HepG2 (cell line): ENCODE measurements around the gene CIB2. TPM values are rescaled to one million over a fixed set of nuclear protein-coding genes. Genes with fewer than 3 reads are reported as not detected.

Source experiments
- BCLAF1 ChIP-seq: fragments of 450-650 bp; IDR thresholded peaks from 2 replicates; pipeline ENCODE4 v1.6.1; 2017; ENCODE audit warnings: mild to moderate bottlenecking
- CHD2 ChIP-seq: IDR thresholded peaks from 2 replicates; pipeline ENCODE4 v1.6.1; 2011; ENCODE audit warnings: low read depth, low read length, improper control_type of control experiment
- GABPA ChIP-seq, 2 experiments: IDR thresholded peaks; 2 replicates each; pipeline ENCODE4 v1.6.1; 2011 to 2016; ENCODE audit warnings: low read depth in 2 of 2, low read length in 1 of 2, missing biosample characterization in 1 of 2, missing genetic modification characterization in 1 of 2
- HNRNPLL ChIP-seq: fragments of 200-400 bp; formaldehyde crosslinking; IDR thresholded peaks from 2 replicates; pipeline ENCODE4 v1.6.1; 2017; ENCODE audit warnings: mild to moderate bottlenecking, low read depth, low read length; ENCODE audit not compliant: poor library complexity, severe bottlenecking
- HOXA3 ChIP-seq: sonication (generic); formaldehyde crosslinking; IDR thresholded peaks from 2 replicates; pipeline ENCODE4 v1.5.0; 2020; ENCODE audit warnings: missing genetic modification reagents
- KDM5A ChIP-seq: fragments of 200-600 bp; sonication (generic); IDR thresholded peaks from 2 replicates; pipeline ENCODE4 v1.7.0; 2018; ENCODE audit warnings: antibody characterized with exemption, mild to moderate bottlenecking, low read length, borderline replicate concordance
- KDM5B ChIP-seq: sonication (generic); formaldehyde crosslinking; IDR thresholded peaks from 2 replicates; pipeline ENCODE4 v1.4.0; 2020; ENCODE audit warnings: missing genetic modification reagents, mild to moderate bottlenecking, borderline replicate concordance
- LRRFIP1 ChIP-seq: sonication (generic); formaldehyde crosslinking; conservative IDR thresholded peaks from 2 replicates; pipeline ENCODE4 v1.4.0; 2020; ENCODE audit warnings: missing genetic modification reagents
- MBNL3 ChIP-seq: fragments of 250-450 bp; sonication (Bioruptor Pico); conservative IDR thresholded peaks from 2 replicates; pipeline ENCODE4 v1.8.0; 2022; ENCODE audit warnings: mild to moderate bottlenecking, inconsistent platforms
- PRDM15 ChIP-seq: sonication (generic); formaldehyde crosslinking; IDR thresholded peaks from 2 replicates; pipeline ENCODE4 v1.4.0; 2020; ENCODE audit warnings: missing genetic modification reagents
- RFX1 ChIP-seq: fragments of 450-650 bp; IDR thresholded peaks from 2 replicates; pipeline ENCODE4 v1.6.1; 2017
- TFDP2 ChIP-seq: sonication (generic); formaldehyde crosslinking; IDR thresholded peaks from 2 replicates; pipeline ENCODE4 v1.4.0; 2020; ENCODE audit warnings: missing genetic modification reagents
- ZBTB25 ChIP-seq: IDR thresholded peaks from 2 replicates; pipeline ENCODE4 v1.6.1; 2018; ENCODE audit warnings: missing genetic modification reagents
- ZBTB7B ChIP-seq: sonication (generic); formaldehyde crosslinking; IDR thresholded peaks from 2 replicates; pipeline ENCODE4 v1.4.0; 2020; ENCODE audit warnings: missing genetic modification reagents
- ZFP36 ChIP-seq: fragments of 150-350 bp; IDR thresholded peaks from 2 replicates; pipeline ENCODE4 v1.6.1; 2018; ENCODE audit warnings: borderline replicate concordance, low read length, low read depth; ENCODE audit not compliant: partially characterized antibody
- ZNF766 ChIP-seq: sonication (generic); formaldehyde crosslinking; IDR thresholded peaks from 2 replicates; pipeline ENCODE4 v1.5.0; 2020; ENCODE audit warnings: missing genetic modification reagents, borderline replicate concordance
- ZNF790 ChIP-seq: sonication (generic); formaldehyde crosslinking; IDR thresholded peaks from 2 replicates; pipeline ENCODE4 v1.8.0; 2022; ENCODE audit warnings: missing genetic modification reagents, mild to moderate bottlenecking, borderline replicate concordance
- polyA plus RNA-seq, 8 experiments: library from polyadenylated mRNA; depleted of rRNA in 3 of 8; stranded (reverse) in 7 of 8; unstranded in 1 of 8; fragments of >200 nt; fragmentation: Illumina TruSeq in 4 of 8; extraction: Trizol in 4 of 8; gene quantifications; 2 replicates each; pipeline versions ENCODE4 v1.2.1 to v1.2.3, GENCODE V29; 2011 to 2016; ENCODE audit warnings: low read depth in 4 of 8, missing spikeins in 1 of 8, mixed read lengths in 1 of 8; ENCODE audit not compliant: insufficient read depth in 1 of 8
- total RNA-seq, 5 experiments: library from RNA; depleted of rRNA; stranded (reverse); fragments of >200 nt; fragmentation: Illumina TruSeq; extraction: Trizol; gene quantifications; 2 replicates each; pipeline ENCODE4 v1.2.3, GENCODE V29; 2016; ENCODE audit warnings: low read depth in 1 of 5

The CIB2 gene
- total and polyA plus RNA-seq, 2 of the 13 experiments (the other 11 are each of a cell fraction or from before 2014, with no cell fraction given), result 1.4 to 1.5 TPM

GRCh38 chr15:78149068-78149804 lies 18.0 kb upstream of the CIB2 start, which contains the start of gene IDH3A (continued):
- TF ChIP-seq PRDM15 (no peak), ZBTB7B (CRISPR knock-in tag) (no peak), GABPA (IDR thresholded peaks at IDR 0.05; ENCODE audit: low read depth, low read length) (peak; percentile 64), GABPA (CRISPR knock-in tag; IDR thresholded peaks at IDR 0.05; ENCODE audit: low read depth) (peak; percentile 91), CHD2 (no peak), KDM5A (no peak), LRRFIP1 (no peak), MBNL3 (no peak), BCLAF1 (no peak), HOXA3 (CRISPR knock-in tag) (peak; percentile 59; the same call in 1 of the 2 replicates), HNRNPLL (no peak), ZNF766 (CRISPR knock-in tag) (no peak), ZBTB25 (CRISPR knock-in tag) (no peak), ZNF790 (CRISPR knock-in tag) (no peak), TFDP2 (CRISPR knock-in tag) (no peak; the same call in 1 of the 2 replicates), RFX1 (no peak), ZFP36 (no peak), KDM5B (CRISPR knock-in tag) (no peak)
